ENCODE results near the gene POLD1.
"Not testable (repeated sequence)": the region's sequence is repeated elsewhere in the genome, so short reads cannot be mapped to it uniquely, and the experiment has no call there.

POLD1 gene

DNA sequence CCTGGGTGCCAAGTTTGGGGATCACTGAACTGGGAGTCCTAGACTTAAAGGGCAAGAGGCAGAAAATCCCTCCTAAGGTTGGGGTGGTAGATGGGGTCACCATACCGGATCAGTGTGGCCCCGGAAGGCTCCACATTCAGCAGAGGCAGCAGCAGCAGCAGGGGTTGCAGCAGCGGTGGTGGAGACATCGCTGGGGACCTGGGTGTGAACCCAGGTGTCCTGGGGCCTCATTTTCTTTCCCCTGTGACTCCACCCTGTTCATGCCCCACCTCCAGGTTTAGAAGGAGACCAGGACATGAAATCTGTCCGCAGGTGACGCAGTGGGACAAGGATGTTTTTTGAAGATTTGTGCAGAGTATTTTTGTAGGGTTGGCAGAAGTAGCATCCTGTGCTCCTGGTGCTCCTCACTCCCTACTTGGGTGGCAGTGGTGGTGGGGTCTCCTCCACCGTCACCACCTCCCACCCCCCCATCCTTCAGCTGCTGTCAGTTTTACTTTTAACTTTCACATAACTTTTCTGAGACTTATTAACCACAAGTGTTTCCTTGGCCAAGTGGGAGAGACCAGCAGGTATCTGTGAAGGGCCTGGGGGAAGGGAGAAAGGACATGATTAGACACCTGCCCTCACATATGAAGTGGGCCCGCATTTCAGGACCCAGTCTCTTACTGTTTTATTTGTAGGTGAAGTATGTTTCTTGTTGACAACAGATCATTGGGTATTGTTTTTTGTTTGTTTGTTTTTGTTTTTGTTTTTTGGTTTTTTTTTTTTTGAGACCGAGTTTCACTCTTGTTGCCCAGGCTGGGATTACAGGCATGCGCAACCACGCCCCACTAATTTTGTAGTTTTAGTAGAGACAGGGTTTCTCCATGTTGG is 18.5 kb upstream of the POLD1 start, which contains the start of gene NAPSA:
TSS of gene NAPSA (minus strand) at position 206 of the 873 bp plus-strand sequence. CDS start at position 188, 18 bp downstream.
- no peak for DNase-seq

DNA sequence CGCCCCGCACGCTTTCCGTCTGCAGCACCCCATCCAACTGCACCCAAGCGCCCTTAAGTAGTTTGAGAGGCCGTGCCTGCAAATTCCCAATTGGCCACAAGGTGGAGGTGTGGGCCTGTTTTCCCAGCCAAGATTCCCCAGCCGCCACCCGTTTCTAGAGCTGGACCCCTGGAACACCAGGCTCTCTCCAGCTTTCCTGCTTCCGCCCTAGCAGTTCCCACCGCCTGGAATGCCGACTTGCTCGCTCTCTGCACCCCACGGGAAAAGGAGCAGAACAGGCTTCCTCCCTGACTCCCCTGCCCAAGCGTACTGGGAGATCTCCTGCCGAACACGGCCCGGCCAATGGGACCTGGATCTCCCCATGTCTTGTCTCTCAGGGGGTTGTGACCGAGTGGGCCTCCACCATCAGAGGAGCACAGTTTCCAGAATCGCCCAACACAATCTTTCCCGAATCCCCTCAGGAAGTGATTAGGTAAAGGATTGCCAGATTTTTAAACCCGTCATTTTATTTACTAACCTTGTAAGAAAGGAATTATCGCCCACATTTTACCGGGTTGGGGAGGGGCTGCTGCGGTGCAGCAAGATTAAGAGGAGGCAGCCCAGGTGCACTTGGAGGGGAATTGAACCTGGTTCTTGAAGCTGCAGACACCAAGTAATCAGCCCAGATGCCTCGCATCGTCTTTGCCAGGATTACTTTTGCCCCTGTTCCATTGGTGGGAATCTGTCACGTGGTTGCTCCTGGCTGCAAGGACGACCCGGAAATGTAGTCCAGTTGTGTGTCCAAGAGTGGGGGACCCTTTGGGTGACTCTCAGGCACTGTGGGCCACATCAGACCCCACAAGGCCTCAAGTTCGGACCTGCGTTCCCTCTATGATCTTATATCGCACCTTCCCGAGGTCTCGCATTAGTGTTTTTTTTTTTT is 15.2 kb upstream of the POLD1 start:
- DNase-seq = no peak

DNA sequence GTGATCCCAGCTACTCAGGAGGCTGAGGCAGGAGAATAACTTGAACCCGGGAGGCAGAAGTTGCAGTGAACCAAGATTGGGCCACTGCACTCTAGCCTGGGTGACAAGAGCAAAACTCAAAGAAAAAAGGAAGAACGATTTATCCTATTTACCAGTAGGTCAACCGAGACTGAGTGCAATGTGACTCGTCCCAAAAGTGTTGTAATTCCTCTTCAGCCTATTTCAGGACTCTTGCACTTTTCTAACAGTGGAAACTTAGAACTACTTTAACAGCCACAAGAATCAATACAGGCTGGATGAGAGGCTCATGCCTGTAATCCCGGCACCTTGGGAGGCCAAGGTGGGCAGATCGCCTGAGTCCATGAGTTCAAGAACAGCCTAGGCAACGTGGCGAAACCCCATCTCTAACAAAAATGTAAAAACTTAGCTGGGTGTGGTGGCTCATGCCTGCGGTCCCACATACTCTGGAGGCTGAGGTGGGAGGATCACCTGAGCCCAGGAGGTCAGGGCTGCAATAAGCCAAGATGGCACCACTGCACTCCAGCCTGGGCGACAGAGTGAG is 12.2 kb upstream of the POLD1 start:
- no peak for DNase-seq

DNA sequence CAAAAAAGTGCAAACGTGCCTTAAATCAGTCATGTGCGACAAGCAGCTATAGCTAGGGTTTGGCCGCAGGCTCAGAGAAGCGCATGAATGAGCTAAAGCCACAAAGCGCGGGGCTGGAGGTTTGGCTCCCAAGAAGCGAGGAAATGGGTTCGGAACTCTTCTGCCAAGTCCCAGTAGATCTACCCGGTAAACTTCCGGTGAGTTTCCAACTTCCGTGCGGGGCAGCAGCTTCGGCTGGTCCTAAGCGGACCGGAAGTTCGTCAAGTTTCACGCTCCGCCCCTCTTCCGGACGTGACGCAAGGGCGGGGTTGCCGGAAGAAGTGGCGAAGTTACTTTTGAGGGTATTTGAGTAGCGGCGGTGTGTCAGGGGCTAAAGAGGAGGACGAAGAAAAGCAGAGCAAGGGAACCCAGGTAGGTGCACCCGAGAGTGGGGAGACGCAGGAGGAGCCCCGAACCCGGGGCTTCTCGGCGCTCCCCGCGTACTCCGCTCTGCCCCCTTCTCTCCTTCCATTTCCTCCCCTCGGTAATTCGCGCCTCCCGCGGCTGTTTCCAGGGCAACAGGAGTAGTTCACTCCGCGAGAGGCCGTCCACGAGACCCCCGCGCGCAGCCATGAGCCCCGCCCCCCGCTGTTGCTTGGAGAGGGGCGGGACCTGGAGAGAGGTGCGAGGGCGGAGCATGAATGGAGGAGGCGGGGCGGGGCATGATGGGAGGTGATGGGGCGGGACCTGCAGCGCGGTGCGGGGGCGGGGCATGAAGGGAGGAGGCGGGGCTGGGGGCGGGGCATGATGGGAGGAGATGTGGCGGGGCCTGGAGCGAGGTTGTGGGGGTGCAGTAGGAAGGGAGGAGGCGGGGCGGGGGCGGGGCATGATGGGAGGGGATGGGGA is 7.7 kb upstream of the POLD1 start, which contains the start of gene NR1H2:
TSS of gene NR1H2 (plus strand) at position 292 of the 885 bp plus-strand sequence. CDS start 1,149 bp downstream, outside the sequence.
- DNase-seq = peak; percentile 90

DNA sequence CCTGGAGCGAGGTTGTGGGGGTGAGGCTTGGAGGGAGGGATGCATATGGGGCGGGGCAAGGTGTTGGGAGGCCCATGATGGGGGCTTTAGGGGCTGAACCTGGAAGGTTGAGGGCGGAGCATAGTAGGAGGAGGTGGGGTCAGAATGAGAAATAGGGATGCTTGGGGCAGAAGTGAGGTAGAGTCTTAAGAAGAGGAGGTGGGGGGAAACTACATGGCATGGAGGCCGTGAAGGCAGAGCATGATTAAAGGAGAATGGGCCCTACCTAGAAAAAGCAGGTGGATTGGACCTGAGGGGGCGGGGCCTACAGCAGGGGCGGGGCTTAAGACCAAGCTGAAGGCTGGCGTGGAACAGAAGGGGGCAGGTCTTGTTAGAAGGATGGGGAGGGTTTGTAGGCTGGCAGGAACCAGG is 7.1 kb upstream of the POLD1 start:
- no peak for DNase-seq

DNA sequence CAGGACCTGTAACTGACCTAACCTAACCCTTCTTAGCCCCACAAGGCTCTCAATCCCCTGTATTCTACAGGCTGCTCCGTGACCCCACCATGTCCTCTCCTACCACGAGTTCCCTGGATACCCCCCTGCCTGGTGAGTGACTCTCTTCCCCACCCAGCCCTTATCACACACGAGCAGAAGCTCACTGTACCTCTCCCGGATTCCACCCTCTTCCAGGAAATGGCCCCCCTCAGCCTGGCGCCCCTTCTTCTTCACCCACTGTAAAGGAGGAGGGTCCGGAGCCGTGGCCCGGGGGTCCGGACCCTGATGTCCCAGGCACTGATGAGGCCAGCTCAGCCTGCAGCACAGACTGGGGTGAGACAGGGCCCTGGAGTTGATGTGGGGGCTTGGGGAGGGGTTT is 6.6 kb upstream of the POLD1 start:
- DNase-seq = no peak

DNA sequence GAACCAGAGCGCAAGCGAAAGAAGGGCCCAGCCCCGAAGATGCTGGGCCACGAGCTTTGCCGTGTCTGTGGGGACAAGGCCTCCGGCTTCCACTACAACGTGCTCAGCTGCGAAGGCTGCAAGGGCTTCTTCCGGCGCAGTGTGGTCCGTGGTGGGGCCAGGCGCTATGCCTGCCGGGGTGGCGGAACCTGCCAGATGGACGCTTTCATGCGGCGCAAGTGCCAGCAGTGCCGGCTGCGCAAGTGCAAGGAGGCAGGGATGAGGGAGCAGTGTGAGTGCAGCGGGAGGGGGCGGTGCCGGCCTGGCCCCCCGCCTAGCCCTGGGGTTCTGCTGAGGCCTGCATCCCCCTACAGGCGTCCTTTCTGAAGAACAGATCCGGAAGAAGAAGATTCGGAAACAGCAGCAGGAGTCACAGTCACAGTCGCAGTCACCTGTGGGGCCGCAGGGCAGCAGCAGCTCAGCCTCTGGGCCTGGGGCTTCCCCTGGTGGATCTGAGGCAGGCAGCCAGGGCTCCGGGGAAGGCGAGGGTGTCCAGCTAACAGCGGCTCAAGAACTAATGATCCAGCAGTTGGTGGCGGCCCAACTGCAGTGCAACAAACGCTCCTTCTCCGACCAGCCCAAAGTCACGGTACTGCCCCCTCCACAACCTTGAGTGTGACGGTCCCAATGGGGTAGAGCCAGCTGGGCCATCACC is 5.8 kb upstream of the POLD1 start:
- no peak for DNase-seq

DNA sequence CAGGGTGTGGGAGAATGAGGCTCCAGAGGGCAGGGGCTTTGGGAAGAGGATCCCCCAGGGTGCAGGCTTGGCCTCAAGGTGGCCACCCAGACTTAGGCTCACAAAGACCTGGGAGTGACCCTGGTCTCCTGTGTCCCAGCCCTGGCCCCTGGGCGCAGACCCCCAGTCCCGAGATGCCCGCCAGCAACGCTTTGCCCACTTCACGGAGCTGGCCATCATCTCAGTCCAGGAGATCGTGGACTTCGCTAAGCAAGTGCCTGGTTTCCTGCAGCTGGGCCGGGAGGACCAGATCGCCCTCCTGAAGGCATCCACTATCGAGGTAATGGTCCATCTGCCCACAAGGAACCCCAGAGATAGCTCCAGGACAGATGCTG is 5.3 kb upstream of the POLD1 start:
- no peak for DNase-seq

DNA sequence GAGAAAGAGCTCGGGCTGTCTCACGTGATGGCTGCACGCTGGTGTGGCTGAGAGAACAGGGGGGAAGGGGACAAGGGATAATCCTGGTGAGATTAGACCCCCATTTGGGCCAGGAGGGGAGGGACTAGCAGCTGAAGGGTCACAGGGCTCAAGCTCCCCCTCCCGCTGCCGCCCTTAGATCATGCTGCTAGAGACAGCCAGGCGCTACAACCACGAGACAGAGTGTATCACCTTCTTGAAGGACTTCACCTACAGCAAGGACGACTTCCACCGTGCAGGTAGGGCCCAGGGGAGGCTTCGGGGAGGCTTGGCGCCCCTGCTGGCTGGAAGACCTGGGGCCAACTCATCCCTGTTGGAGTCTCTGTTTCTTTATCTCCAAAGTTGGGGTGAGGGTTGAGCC is 4.5 kb upstream of the POLD1 start:
- DNase-seq = no peak

DNA sequence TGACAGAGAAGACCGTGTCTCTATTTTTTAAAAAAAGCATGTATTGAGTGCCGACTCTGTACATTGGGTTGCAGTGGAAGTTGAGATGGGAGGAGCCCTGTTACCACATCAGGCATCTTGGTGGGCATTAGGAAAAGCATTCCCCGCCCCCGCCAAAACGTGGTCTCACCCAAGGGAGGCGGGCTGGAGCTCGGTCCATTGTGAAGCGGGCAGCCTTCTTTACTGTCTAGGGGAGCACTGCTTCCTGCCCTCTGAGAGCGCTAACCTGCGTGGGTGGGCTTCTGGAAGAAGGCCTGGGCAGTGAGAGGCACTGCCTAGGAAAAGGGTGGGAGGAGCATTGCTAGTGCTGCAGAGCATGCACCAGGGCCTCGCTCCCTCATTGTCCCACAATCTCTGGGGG is 4.0 kb upstream of the POLD1 start:
- DNase-seq = no peak

DNA sequence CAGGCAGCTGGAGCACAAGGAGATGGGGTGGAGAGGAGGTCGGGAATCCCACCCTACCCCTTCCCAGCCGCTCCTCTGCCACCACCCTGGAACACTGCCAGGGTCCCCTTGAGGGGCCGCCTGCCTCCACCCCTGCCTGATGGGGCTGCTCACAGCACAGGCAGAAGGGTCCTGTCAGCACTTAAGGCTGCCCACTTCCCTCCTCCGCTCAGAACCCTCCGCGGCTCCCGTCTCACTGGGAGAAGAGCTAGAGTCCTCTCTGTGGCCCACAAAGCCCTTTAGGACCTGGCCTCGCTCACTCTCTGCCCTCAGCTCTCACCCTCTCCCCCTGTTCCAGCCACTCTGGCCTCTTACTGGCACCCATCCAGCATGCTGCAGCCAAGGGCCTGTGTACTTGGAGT is 3.4 kb upstream of the POLD1 start:
- no peak for DNase-seq

DNA sequence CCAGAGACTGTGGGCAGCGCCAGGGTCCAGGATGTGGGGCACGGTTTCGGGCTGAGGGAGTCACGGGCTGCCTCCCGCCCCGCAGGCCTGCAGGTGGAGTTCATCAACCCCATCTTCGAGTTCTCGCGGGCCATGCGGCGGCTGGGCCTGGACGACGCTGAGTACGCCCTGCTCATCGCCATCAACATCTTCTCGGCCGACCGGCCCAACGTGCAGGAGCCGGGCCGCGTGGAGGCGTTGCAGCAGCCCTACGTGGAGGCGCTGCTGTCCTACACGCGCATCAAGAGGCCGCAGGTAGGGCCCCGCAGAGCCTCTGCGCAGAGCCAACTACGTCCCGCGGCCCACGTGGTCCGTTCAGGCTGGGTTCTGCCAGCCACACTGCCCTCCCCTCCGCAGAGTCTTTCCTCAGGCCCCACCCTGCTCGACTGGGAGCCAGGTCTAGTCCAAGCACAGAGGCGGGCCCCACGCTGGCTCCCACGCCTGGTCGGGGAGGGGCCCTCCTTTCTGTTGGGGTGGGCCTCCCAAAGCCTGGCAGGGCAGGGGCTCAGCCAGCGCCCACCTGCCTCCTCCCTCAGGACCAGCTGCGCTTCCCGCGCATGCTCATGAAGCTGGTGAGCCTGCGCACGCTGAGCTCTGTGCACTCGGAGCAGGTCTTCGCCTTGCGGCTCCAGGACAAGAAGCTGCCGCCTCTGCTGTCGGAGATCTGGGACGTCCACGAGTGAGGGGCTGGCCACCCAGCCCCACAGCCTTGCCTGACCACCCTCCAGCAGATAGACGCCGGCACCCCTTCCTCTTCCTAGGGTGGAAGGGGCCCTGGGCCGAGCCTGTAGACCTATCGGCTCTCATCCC is 2.0 kb upstream of the POLD1 start:
- no peak for DNase-seq

DNA sequence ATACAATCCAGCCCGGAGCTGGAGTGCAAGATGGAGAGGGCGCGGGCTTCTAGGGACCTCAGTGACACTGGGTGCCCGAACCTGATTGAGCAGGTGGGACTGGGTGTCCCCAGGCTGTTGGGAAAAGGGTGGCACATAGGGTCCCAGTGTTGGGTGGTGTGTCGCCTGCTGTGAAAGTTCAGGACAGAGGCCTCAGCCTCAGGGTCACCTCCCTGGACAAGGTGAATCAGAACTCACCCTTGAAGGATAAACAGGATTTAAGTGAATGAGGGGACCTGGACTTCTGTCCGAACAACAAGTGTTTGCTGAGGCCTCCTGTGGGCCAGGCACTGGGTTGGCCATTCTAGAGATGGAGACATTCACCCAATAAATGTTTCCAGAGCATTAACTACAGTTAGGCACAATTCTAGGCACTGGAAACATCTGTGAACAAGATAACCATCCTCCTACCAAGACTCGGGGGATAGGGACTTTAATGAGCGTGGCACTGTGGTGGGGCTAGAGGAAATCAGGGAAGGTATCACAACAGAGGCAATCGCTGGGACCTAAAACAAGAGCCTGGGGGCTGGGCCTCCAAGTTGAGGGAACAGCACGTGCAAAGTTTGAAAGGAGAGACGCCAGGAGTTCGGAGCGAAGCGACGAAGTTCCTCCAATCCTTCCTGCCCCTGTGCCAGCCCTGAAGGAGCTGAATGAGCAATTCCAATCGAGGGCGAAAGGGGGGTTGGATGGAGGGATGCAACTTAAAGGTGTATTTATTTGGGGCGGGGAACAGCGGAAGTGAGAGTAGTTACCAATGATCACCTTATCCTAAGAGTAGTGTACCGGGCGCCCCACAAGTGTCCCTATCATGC is 921 bp upstream of the POLD1 start:
- DNase-seq = no peak

DNA sequence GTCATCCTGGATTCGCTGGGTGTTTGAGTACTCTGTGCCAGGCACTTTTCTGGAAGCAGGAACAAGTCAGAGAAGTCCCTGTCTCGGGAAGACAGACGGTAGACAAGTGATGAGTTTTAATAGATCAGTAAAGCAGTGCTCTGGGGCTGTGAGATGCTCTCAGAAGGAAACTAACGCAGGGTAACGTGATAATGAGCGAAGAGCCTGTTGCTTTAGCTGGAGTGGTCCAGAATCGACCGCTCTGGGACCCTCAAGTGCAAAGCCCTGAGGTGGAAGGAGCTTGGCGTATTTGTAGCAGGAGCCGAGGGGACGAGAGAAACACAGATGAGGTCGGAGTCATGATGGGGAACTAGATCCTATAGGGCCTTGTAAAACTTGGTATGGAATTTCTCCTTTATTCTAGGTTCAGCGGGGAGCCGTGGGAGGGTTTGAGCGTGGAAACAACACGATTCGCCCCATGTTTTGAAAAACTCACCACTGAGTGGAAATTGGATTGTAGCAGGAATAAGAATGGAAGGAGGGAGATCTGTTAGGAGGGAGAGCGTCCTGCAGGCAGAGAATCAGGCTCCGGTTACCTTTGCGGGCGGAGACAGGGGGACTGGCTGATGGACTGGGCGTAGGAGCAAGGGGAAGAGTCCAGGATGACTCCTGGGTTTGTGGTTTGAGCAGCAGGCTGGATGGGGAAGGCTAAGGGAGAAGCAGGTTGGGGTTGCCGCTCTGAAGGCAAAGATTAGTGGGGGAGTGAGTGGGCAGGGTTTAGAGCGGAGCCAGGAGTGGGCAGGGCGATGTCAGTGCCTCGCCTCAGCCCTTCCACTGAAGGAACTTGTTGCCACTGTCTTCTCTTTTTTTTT is 763 bp downstream of the POLD1 start:
- no peak for DNase-seq

DNA sequence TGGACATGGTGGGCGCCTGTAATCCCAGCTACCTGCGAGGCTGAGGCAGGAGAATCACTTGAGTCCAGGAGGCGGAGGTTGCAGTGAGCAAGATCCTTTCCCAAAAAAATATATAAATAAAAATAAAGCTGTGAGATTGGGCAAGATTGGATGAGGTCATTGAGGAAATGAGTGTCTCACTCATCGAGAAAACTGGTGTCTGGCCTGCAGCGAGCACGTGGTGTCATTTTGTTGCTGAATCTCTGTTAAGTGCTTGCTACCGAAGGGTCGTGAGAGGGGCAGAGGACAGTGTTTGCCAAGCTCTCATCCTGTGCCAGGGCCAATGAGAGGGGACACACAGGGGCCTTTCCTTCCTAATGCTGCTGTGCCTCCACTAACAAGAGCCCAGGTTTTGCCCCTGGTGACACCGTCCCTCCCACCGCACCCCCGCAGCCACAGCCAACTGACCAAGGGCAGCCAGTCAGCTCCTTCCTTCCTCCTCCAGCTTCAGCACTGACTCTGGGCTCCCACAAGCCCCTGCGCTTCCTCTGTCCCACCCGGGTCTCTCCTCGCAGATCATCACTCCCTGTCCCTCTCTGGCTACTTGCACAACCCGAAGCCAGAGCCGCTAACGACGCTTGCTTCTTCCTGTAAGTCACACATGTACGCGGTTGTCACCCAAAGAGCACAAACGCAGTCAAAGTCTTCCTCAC is 3.2 kb downstream of the POLD1 start:
- DNase-seq = no peak

DNA sequence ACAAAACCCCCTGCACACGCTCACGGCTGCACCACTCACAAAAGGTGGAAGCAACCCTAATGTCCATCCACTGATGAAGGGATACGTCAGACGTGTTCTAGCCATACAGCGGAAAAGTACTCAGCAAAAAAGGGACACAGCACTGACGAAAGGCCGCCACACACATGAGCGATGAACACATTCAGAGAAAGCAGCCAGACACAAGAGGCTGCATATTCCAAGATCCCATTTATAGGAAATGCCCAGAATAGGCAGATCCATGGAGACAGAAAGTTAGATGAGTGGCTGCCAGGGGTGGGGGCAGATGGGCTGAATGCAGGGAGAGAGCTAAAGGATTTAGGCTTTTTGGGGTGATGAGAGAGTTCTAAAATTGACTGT is 3.7 kb downstream of the POLD1 start:
- no peak for DNase-seq

DNA sequence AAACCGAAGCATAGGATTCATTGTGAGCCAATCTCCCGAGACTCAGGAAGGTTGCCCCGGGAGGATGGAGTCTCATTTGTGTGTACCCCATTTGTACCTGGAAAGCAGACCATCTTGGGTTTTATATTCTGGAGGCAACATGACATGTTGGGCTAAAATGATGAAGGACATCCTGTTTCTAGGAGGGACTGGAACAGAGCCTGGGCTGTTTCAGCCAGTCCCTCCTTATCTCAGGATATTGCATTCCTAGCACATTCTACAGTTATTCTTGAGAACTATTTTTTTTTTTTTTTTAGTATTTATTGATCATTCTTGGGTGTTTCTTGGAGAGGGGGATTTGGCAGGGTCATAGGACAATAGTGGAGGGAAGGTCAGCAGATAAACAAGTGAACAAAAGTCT is 6.1 kb downstream of the POLD1 start:
- DNase-seq = not testable (repeated sequence)

DNA sequence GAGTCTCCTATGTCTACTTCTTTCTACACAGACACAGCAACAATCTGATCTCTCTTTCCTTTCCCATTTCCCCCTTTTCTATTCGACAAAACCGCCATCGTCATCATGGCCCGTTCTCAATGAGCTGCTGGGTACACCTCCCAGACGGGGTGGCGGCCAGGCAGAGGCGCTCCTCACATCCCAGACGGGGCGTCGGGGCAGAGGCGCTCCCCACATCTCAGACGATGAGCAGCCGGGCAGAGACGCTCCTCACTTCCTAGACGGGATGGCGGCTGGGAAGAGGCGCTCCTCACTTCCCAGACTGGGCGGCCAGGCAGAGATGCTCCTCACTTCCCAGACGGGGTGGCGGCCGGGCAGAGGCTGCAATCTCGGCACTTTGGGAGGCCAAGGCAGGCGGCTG is 6.8 kb downstream of the POLD1 start:
- not testable (repeated sequence) for DNase-seq

All from SIG-M5 (cell line).